HepG2 (cell line): ENCODE measurements around the gene DPH6. TPM values are rescaled to one million over a fixed set of nuclear protein-coding genes. Genes with fewer than 3 reads are reported as not detected.

Source experiments
- ATAC-seq: fragments of 200-7000 bp; cut with Tn5 transposase; 3 replicates; pipeline ENCODE4 v1.9.1; 2020; ENCODE audit warnings: mild to moderate bottlenecking, moderate library complexity
- BruUV-seq: library from RNA; stranded (reverse); fragments of 400-500 nt; replicated peaks from 2 replicates; lab custom pipeline; 2021; lab: Mats Ljungman, UMichigan
- CTCF ChIA-PET: fragments of 300-600 bp; formaldehyde crosslinking; extraction: SDS; loops from one replicate; lab custom pipeline; 2021; ENCODE audit warnings: low total read pairs, inconsistent platforms, low intra/inter-chr PET ratio; lab: Yijun Ruan, JAX
- POLR2A ChIA-PET: fragments of 350-600 bp; sonication (Branson Sonifier 250); formaldehyde crosslinking; loops from one replicate; lab custom pipeline; 2020; ENCODE audit warnings: antibody characterized with exemption, inconsistent platforms; lab: Yijun Ruan, JAX
- DNase-seq: peaks from one replicate; pipeline ENCODE4 v3.0.0-alpha.2; 2015; ENCODE audit warnings: low spot score
- FAIRE-seq: peaks from 3 replicates; lab custom pipeline; 2011; peaks lifted over from hg19 to GRCh38; lab: Jason Lieb, UNC
- H2AFZ ChIP-seq: one replicate; pipeline ENCODE4 v1.6.1; 2011; ENCODE audit warnings: low read length, inconsistent platforms
- H3K27ac ChIP-seq: fragments of 300-600 bp; 3 replicates; pipeline ENCODE4 v1.8.0; 2011; ENCODE audit warnings: mixed run types, mild to moderate bottlenecking, mixed read lengths, low read length, inconsistent platforms; ENCODE audit not compliant: insufficient read depth; ENCODE audit errors: extremely low read length
- H3K27me3 ChIP-seq, 2 experiments: fragments of 200-600 bp in 1 of 2; 2 replicates in 1 of 2; 3 replicates in 1 of 2; pipeline versions ENCODE4 v1.6.0 to v1.8.0; 2011; ENCODE audit warnings: low read length in 2 of 2, mild to moderate bottlenecking in 2 of 2, moderate library complexity in 2 of 2, inconsistent platforms in 1 of 2; ENCODE audit not compliant: insufficient read depth in 2 of 2, control insufficient read depth in 1 of 2
- H3K36me3 ChIP-seq, 2 experiments: fragments of 200-600 bp in 1 of 2; replicated peaks in 1 of 2; 2 replicates in 1 of 2; 3 replicates in 1 of 2; pipeline versions ENCODE4 v1.5.1 to v1.8.0; 2011; ENCODE audit warnings: low read length in 2 of 2, inconsistent platforms in 1 of 2; ENCODE audit not compliant: insufficient read depth in 2 of 2, control insufficient read depth in 1 of 2
- H3K4me1 ChIP-seq: 2 replicates; pipeline ENCODE4 v1.5.1; 2012; ENCODE audit warnings: low read length, inconsistent platforms; ENCODE audit not compliant: insufficient read depth
- H3K4me2 ChIP-seq: 2 replicates; pipeline ENCODE4 v1.6.0; 2011; ENCODE audit warnings: low read depth, low read length, inconsistent platforms
- H3K4me3 ChIP-seq, 3 experiments: fragments of 200-600 bp in 1 of 3; sonication (generic), shearing (Covaris generic) in 1 of 3; replicated peaks in 1 of 3; 2 replicates each; pipeline ENCODE4 v1.5.1; 2011 to 2016; ENCODE audit warnings: low read length in 3 of 3, inconsistent platforms in 2 of 3, low read depth in 2 of 3, mild to moderate bottlenecking in 2 of 3, control low read depth in 1 of 3, mixed read lengths in 1 of 3; ENCODE audit not compliant: insufficient read depth in 1 of 3
- H3K79me2 ChIP-seq: one replicate; pipeline ENCODE4 v1.6.1; 2011; ENCODE audit warnings: low read length, inconsistent platforms; ENCODE audit not compliant: insufficient read depth
- H3K9ac ChIP-seq: 2 replicates; pipeline ENCODE4 v1.6.0; 2011; ENCODE audit warnings: mild to moderate bottlenecking, low read depth, low read length, inconsistent platforms; ENCODE audit not compliant: insufficient read depth
- H3K9me3 ChIP-seq: 2 replicates; pipeline ENCODE4 v1.5.1; 2012; ENCODE audit warnings: mild to moderate bottlenecking, low read length
- H4K20me1 ChIP-seq: 2 replicates; pipeline ENCODE4 v1.6.0; 2011; ENCODE audit warnings: inconsistent platforms, mild to moderate bottlenecking, low read length, moderate library complexity; ENCODE audit not compliant: insufficient read depth
- ADNP ChIP-seq: sonication (generic); formaldehyde crosslinking; IDR thresholded peaks from 2 replicates; pipeline ENCODE4 v1.4.0; 2020; ENCODE audit warnings: missing genetic modification reagents
- BHLHE40 ChIP-seq: IDR thresholded peaks from 2 replicates; pipeline ENCODE4 v1.6.1; 2011; ENCODE audit warnings: low read length, improper control_type of control experiment
- CCAR2 ChIP-seq: fragments of 200-400 bp; formaldehyde crosslinking; optimal IDR thresholded peaks from 2 replicates; pipeline ENCODE3; 2018; ENCODE audit warnings: low read depth, mild to moderate bottlenecking, low read length, moderate library complexity
- HOXD1 ChIP-seq: sonication (generic); formaldehyde crosslinking; IDR thresholded peaks from 2 replicates; pipeline ENCODE4 v1.5.0; 2020; ENCODE audit warnings: missing genetic modification reagents
- NFATC3 ChIP-seq: sonication (generic); formaldehyde crosslinking; IDR thresholded peaks from 2 replicates; pipeline ENCODE4 v1.5.1; 2020; ENCODE audit warnings: mild to moderate bottlenecking, missing genetic modification reagents
- RAD21 ChIP-seq: fragments of 450-650 bp; formaldehyde crosslinking; IDR thresholded peaks from 2 replicates; pipeline ENCODE4 v1.5.0; 2020; ENCODE audit warnings: mild to moderate bottlenecking
- ZNF407 ChIP-seq: sonication (generic); formaldehyde crosslinking; IDR thresholded peaks from one replicate; pipeline ENCODE4 v1.5.1; 2020; ENCODE audit warnings: mild to moderate bottlenecking, missing genetic modification reagents; ENCODE audit errors: not compliant biosample characterization
- WGBS: methylation state at CpG from one replicate; pipeline ENCODE4 v1.1.6; 2017; ENCODE audit warnings: low lambda C conversion rate; 5-methylcytosine and 5-hydroxymethylcytosine counted together
- in situ Hi-C: cut with HindIII; loops from 2 replicates; pipeline ENCODE4 v1.10.0; 2017; ENCODE audit warnings: low pct_unique_long_range_greater_than_20kb; ENCODE audit not compliant: extremely low pct_ligation_motif_present
- intact Hi-C: fragments of 100-400 bp; cut with micrococcal nuclease; formaldehyde crosslinking; loops from one replicate; pipeline ENCODE4 v1.10.0; 2022; ENCODE audit not compliant: unreplicated experiment
- polyA plus RNA-seq, 8 experiments: library from polyadenylated mRNA; depleted of rRNA in 3 of 8; stranded (reverse) in 7 of 8; unstranded in 1 of 8; fragments of >200 nt; fragmentation: Illumina TruSeq in 4 of 8; extraction: Trizol in 4 of 8; gene quantifications; 2 replicates each; pipeline versions ENCODE4 v1.2.1 to v1.2.3, GENCODE V29; 2011 to 2016; ENCODE audit warnings: low read depth in 4 of 8, missing spikeins in 1 of 8, mixed read lengths in 1 of 8; ENCODE audit not compliant: insufficient read depth in 1 of 8
- total RNA-seq, 5 experiments: library from RNA; depleted of rRNA; stranded (reverse); fragments of >200 nt; fragmentation: Illumina TruSeq; extraction: Trizol; gene quantifications; 2 replicates each; pipeline ENCODE4 v1.2.3, GENCODE V29; 2016; ENCODE audit warnings: low read depth in 1 of 5
- TF ChIP-seq, protein P1 (sequence below): sonication (generic); formaldehyde crosslinking; IDR thresholded peaks from 2 replicates; pipeline ENCODE4 v1.4.0; 2020; ENCODE audit warnings: mild to moderate bottlenecking, missing genetic modification reagents

The DPH6 gene
- total and polyA plus RNA-seq, 2 of the 13 experiments (the other 11 are each of a cell fraction or from before 2014, with no cell fraction given) = 10.2 to 25.8 TPM

- FAIRE-seq = no peak
- no peak for ATAC-seq
- BruUV-seq = no TSS peak
- Histone ChIP-seq H3K27me3 (no peaks in the 10 kb centered on the region), H2AFZ (no peak overlapping the region), H4K20me1 (no peaks in the 10 kb centered on the region), H3K79me2 (no peaks in the 10 kb centered on the region), H3K36me3 (no peaks in the 10 kb centered on the region), H3K9ac (no peak overlapping the region), H3K4me2 (no peak overlapping the region), H3K9me3 (no peaks in the 10 kb centered on the region), H3K4me1 (no peaks in the 10 kb centered on the region), H3K4me3 (no peak overlapping the region), H3K27ac (no peak overlapping the region)
- intact Hi-C loops (no loop called here), in situ Hi-C loops (no loop called here)
- DNase-seq = no peak
- CTCF ChIA-PET = no interaction called here
- POLR2A ChIA-PET = no interaction called here
- 4% methylated on average over 1 of the region's 1 CpG for whole genome bisulfite sequencing
- TF ChIP-seq CCAR2 (no peak), NFATC3 (CRISPR knock-in tag) (no peak), RAD21 (CRISPR knock-in tag) (no peak), ZNF407 (CRISPR knock-in tag) (no peak), BHLHE40 (no peak), HOXD1 (no peak), ADNP (CRISPR knock-in tag) (no peak)
- TF ChIP-seq, protein P1, sequence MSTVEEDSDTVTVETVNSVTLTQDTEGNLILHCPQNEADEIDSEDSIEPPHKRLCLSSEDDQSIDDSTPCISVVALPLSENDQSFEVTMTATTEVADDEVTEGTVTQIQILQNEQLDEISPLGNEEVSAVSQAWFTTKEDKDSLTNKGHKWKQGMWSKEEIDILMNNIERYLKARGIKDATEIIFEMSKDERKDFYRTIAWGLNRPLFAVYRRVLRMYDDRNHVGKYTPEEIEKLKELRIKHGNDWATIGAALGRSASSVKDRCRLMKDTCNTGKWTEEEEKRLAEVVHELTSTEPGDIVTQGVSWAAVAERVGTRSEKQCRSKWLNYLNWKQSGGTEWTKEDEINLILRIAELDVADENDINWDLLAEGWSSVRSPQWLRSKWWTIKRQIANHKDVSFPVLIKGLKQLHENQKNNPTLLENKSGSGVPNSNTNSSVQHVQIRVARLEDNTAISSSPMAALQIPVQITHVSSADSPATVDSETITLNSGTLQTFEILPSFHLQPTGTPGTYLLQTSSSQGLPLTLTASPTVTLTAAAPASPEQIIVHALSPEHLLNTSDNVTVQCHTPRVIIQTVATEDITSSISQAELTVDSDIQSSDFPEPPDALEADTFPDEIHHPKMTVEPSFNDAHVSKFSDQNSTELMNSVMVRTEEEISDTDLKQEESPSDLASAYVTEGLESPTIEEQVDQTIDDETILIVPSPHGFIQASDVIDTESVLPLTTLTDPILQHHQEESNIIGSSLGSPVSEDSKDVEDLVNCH (CRISPR knock-in tag) = no peak
These were observed 14.3 kb upstream of the DPH6 start for GRCh38 chr15:35560258-35560657.
